ENCODE results near the gene REG4. TPM values are rescaled to one million over a fixed set of nuclear protein-coding genes. Genes with fewer than 3 reads are reported as not detected.

Gene REG4
- total RNA-seq, 4 donors from 2014 or later = 27.2 to 559 (median 132) TPM

DNA sequence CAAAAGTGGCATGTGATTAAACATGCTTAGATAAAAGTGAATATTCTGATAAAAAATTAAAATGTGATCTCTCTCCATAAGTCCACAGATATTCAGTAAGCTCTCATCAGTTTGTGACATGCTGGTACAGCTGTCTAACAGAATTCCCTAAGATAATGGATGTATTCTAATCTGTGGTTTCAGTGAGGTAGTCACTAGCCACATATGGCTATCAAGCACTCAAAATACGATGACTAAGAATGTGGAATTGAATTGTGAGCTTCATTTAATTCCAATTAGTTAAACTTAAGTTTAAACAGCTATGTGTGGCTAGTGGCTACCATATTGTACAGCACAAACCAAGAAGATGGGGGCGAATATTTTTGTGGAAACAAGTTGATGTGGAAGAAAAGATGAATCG, 4.1 kb upstream of the REG4 start:
- peak overlapping the region in 1 of 4 donors; percentile 64 for H3K27ac ChIP-seq
- H3K4me1 ChIP-seq = peaks cover 0 to 6% (median 0%) of the 10 kb centered on the region in 4 donors
- no peaks in the 10 kb centered on the region for H3K27me3 ChIP-seq
- no peak for TF ChIP-seq POLR2A (IDR thresholded peaks at IDR 0.05)
- TF ChIP-seq, protein P1, sequence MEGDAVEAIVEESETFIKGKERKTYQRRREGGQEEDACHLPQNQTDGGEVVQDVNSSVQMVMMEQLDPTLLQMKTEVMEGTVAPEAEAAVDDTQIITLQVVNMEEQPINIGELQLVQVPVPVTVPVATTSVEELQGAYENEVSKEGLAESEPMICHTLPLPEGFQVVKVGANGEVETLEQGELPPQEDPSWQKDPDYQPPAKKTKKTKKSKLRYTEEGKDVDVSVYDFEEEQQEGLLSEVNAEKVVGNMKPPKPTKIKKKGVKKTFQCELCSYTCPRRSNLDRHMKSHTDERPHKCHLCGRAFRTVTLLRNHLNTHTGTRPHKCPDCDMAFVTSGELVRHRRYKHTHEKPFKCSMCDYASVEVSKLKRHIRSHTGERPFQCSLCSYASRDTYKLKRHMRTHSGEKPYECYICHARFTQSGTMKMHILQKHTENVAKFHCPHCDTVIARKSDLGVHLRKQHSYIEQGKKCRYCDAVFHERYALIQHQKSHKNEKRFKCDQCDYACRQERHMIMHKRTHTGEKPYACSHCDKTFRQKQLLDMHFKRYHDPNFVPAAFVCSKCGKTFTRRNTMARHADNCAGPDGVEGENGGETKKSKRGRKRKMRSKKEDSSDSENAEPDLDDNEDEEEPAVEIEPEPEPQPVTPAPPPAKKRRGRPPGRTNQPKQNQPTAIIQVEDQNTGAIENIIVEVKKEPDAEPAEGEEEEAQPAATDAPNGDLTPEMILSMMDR (IDR thresholded peaks at IDR 0.05) = no peak
- no peaks in the 10 kb centered on the region for H3K9me3 ChIP-seq
- no peak overlapping the region for H3K4me3 ChIP-seq
- no peak for DNase-seq
- H3K36me3 ChIP-seq = no peaks in the 10 kb centered on the region

DNA sequence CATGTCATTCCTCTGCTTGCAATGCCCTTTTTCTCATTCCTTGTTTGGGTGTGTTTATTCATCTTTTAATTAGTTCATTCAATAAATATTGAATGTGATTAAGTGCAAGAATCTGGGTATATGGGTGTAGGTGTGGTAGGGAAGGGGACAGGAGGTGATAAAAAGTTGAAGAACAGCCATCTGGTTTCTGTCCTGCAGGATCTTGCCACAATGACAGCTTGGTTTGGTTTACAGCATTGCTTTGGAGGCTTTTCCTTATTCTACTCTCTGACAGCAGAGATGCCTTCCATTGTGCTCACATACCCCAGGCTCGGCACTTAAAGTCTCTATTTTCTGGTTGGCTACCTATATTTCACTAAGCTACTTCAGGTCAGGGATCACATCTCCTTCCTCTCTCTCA, 3.0 kb upstream of the REG4 start:
- H3K27me3 ChIP-seq = no peaks in the 10 kb centered on the region
- no peak overlapping the region for H3K4me3 ChIP-seq
- H3K36me3 ChIP-seq = no peaks in the 10 kb centered on the region
- DNase-seq = no peak
- peaks cover 0 to 6% (median 0%) of the 10 kb centered on the region in 4 donors for H3K4me1 ChIP-seq
- no peak for TF ChIP-seq POLR2A (IDR thresholded peaks at IDR 0.05)
- TF ChIP-seq, protein P1 (IDR thresholded peaks at IDR 0.05) = no peak
- H3K9me3 ChIP-seq = no peaks in the 10 kb centered on the region
- no peak overlapping the region for H3K27ac ChIP-seq

DNA sequence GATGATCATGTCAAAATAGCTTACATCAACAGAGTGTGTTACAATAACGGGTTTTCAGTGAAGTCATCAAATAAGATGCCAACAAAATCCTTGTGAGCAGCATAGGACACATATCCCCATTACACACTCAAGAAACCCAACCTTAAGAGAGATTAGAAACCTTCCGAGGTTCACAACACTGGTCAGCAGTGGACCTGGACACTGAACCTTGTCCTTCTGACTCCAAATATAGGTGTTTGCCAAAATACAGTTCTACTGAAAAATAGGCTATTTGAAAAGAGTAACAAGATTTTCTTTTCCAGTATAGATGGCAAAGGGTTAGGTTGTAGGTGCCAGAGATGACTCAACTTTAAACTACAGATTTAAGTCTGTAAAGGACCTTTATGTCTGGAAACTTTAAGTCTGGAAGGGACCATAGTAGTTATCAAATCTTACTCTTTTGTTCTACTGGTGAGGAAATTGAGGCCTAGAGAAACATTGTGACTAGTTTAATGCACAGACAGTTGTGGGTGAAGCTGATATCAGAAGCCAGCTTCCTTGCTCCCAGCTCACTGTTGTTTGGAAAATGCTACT, 811 bp upstream of the REG4 start:
- TF ChIP-seq POLR2A (IDR thresholded peaks at IDR 0.05) = no peak
- TF ChIP-seq, protein P1 (IDR thresholded peaks at IDR 0.05) = no peak
- H3K4me3 ChIP-seq = no peak overlapping the region
- H3K27ac ChIP-seq = no peak overlapping the region
- DNase-seq = no peak
- no peaks in the 10 kb centered on the region for H3K36me3 ChIP-seq
- H3K27me3 ChIP-seq = no peaks in the 10 kb centered on the region
- H3K4me1 ChIP-seq = peaks cover 0 to 6% (median 0%) of the 10 kb centered on the region in 4 donors
- no peaks in the 10 kb centered on the region for H3K9me3 ChIP-seq

DNA sequence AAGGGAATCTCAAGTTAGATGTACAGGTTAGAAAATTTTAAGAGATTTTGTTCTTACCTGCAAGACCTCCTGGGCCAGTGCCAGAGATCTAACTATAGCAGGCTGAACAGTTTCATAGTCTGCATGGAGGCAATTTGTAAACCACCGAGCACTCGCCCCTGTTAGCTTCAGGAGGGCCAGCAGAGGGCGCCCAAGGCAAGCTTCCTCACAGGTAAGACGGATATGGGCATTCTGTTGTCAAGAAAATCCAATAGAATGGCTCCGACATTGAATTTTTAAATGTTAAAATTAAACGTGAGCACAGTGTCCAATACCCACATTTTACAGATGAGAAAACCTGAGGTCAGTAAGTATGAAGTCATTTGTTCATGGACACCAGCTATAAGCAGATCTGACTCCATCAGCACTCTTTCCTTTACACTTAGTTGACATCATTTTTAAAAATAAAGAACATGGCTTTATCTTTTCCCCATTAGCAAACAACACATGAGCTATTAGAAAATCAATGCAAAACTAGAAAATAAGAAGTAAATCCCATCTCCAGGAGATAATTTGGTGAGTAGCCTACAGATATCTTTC, 2.2 kb downstream of the REG4 start:
- no peaks in the 10 kb centered on the region for H3K27me3 ChIP-seq
- peaks cover 0 to 1% (median 0%) of the 10 kb centered on the region in 4 donors for H3K4me1 ChIP-seq
- no peaks in the 10 kb centered on the region for H3K36me3 ChIP-seq
- peak overlapping the region in 1 of 4 donors; percentile 16 for H3K4me3 ChIP-seq
- TF ChIP-seq POLR2A (IDR thresholded peaks at IDR 0.05) = no peak
- TF ChIP-seq, protein P1 (IDR thresholded peaks at IDR 0.05) = peak; percentile 20 to 86 (median 81)
- H3K27ac ChIP-seq = no peak overlapping the region
- no peaks in the 10 kb centered on the region for H3K9me3 ChIP-seq
- peak; percentile 48 to 86 (median 83) for DNase-seq

DNA sequence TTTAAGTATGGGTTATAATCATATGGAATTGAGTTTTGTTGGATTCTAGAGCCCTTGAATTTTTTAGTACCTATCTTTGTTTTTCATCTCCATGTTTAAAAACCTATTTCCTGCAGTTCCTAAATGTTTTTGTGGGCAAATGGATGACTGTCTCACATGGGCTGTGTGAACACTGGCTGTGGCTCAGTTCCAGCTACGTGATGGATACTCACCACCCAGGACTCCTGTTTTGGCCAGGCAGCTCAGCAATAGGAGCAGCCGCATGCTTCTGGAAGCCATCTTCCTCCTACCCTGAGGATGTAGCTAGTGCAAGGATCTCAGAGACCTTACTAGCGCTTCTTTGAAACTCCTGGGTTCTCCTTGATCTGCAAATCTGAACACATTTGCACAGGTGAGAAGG, 2.8 kb downstream of the REG4 start:
- Histone ChIP-seq H3K36me3 (no peaks in the 10 kb centered on the region), H3K9me3 (no peaks in the 10 kb centered on the region), H3K27ac (no peak overlapping the region), H3K4me1 (no peaks in the 10 kb centered on the region), H3K27me3 (no peaks in the 10 kb centered on the region), H3K4me3 (no peak overlapping the region)
- TF ChIP-seq, protein P1 (IDR thresholded peaks at IDR 0.05) = no peak
- TF ChIP-seq POLR2A (IDR thresholded peaks at IDR 0.05) = no peak
- no peak for DNase-seq
